ENCODE results near the gene CAND1. TPM values are rescaled to one million over a fixed set of nuclear protein-coding genes. Genes with fewer than 3 reads are reported as not detected.

The CAND1 gene
- total and polyA plus RNA-seq, 12 donors = 13.3 to 165 (median 84.4) TPM

DNA sequence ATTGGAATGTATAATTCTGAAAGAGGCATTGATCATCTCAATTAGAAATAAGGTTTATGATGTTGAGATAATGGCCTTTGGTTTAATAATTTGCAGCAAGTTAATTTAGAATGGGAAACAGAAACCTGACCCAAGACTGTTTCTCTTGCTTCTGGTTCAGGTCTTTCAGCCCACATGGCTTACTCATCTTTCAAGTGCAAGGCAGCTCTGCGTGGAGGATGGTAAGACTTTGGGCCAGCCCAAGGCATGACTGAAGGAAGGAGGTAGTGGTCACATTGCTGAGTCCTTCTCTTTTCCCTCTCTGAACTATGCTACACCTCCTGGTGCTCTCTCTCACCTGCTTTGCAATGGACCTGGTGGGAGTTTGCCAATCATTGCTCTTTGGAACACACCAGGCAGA lies 98.7 kb downstream of the CAND1 start:
- TF ChIP-seq POLR2A (IDR thresholded peaks at IDR 0.05) = no peak
- no peak for TF ChIP-seq CTCF (IDR thresholded peaks at IDR 0.05)
- WGBS, 4 donors = 82 to 94% (median 87%) methylated on average over 1 of the region's 1 CpG
- Histone ChIP-seq H3K9me3 (replicated peaks in 1 of 3) (no peaks in the 10 kb centered on the region), H3K36me3 (replicated peaks in 1 of 2) (no peaks in the 10 kb centered on the region), H3K4me1 (replicated peaks in 1 of 2) (no peaks in the 10 kb centered on the region), H3K27me3 (no peaks in the 10 kb centered on the region), H3K27ac (no peak overlapping the region), H3K4me3 (no peak overlapping the region)
- no peak for DNase-seq
- intact Hi-C loops (cut with DNase I) = no loop called here
